AG08395 (cell line): Measurements from ENCODE around the gene CFP.
"Not testable (repeated sequence)": the region's sequence is repeated elsewhere in the genome, so short reads cannot be mapped to it uniquely, and the experiment has no call there.

Experiments
- DNase-seq: peaks from one replicate; pipeline ENCODE4 v3.0.0; 2012; ENCODE audit warnings: mixed read lengths, low spot score

The CFP gene

GRCh38 chrX:47603125-47603524 lies 26.6 kb downstream of the CFP start:
- not testable (repeated sequence) for DNase-seq

GRCh38 chrX:47597222-47597621 lies 32.5 kb downstream of the CFP start:
- DNase-seq: no peak

GRCh38 chrX:47596256-47596655 lies 33.5 kb downstream of the CFP start:
- no peak for DNase-seq

- DNase-seq: no peak
Observed at GRCh38 chrX:47595716-47596251, 33.9 kb downstream of the CFP start.

- no peak for DNase-seq
Observed at GRCh38 chrX:47593522-47593921, 36.2 kb downstream of the CFP start.

- no peak for DNase-seq
Observed at GRCh38 chrX:47590984-47591383, 38.7 kb downstream of the CFP start.

- no peak for DNase-seq
Observed at GRCh38 chrX:47587906-47588735, 41.6 kb downstream of the CFP start.

GRCh38 chrX:47587091-47587891 lies 42.4 kb downstream of the CFP start:
- DNase-seq: no peak

GRCh38 chrX:47586043-47586787 lies 43.5 kb downstream of the CFP start:
- no peak for DNase-seq

- no peak for DNase-seq
Observed at GRCh38 chrX:47585273-47585672, 44.5 kb downstream of the CFP start.

GRCh38 chrX:47584714-47585113 lies 45.0 kb downstream of the CFP start:
- no peak for DNase-seq

- no peak for DNase-seq
Observed at GRCh38 chrX:47583240-47583861, 46.4 kb downstream of the CFP start.

- DNase-seq: peak; percentile 89
Observed at GRCh38 chrX:47581731-47582647, 47.7 kb downstream of the CFP start, which contains the start of gene TIMP1. TIMP1 (plus strand) TSS chrX:47582436; CDS start chrX:47583416, 980 bp downstream.

GRCh38 chrX:47579537-47579936 lies 50.2 kb downstream of the CFP start:
- peak; percentile 32 for DNase-seq

GRCh38 chrX:47578692-47579091 lies 51.0 kb downstream of the CFP start:
- DNase-seq: no peak

- no peak for DNase-seq
Observed at GRCh38 chrX:47577901-47578300, 51.8 kb downstream of the CFP start.

GRCh38 chrX:47577424-47577823 lies 52.3 kb downstream of the CFP start:
- DNase-seq: no peak

GRCh38 chrX:47576021-47576898 lies 53.5 kb downstream of the CFP start:
- DNase-seq: no peak

GRCh38 chrX:47574547-47575301 lies 55.0 kb downstream of the CFP start:
- DNase-seq: no peak
